ENCODE measurements around the gene PDPN.

Gene PDPN

DNA sequence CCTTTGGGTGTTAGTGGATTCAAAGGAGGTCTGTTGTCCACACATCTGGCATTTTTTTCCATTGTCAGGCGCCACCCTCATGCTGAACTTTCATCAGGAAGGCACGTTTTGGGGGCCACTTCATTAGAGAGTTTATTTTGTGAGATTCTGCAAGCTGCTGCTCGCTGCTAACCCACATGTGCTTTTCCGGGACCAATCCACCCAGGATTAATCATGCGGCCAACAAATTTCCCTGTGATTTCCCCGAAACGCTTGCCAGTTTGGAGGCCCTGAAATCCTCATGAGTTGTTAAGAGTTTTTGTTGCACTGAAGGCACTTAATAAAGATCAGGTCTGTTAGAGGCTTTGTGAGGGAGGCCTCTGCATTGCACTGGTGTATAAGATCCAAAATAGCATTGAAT, 2.4 kb downstream of the PDPN start:
- no peak for TF ChIP-seq CREB1 (IDR thresholded peaks at IDR 0.05; ENCODE audit: low read depth)
- no peak for TF ChIP-seq FOXM1 (IDR thresholded peaks at IDR 0.05; ENCODE audit: borderline replicate concordance, low read depth)
- TF ChIP-seq MAX (IDR thresholded peaks at IDR 0.05), result no peak
- TF ChIP-seq EGR1 (IDR thresholded peaks at IDR 0.05), result no peak
- TF ChIP-seq RAD21 (IDR thresholded peaks at IDR 0.05; ENCODE audit: low read depth), result no peak
- TF ChIP-seq, protein P1, sequence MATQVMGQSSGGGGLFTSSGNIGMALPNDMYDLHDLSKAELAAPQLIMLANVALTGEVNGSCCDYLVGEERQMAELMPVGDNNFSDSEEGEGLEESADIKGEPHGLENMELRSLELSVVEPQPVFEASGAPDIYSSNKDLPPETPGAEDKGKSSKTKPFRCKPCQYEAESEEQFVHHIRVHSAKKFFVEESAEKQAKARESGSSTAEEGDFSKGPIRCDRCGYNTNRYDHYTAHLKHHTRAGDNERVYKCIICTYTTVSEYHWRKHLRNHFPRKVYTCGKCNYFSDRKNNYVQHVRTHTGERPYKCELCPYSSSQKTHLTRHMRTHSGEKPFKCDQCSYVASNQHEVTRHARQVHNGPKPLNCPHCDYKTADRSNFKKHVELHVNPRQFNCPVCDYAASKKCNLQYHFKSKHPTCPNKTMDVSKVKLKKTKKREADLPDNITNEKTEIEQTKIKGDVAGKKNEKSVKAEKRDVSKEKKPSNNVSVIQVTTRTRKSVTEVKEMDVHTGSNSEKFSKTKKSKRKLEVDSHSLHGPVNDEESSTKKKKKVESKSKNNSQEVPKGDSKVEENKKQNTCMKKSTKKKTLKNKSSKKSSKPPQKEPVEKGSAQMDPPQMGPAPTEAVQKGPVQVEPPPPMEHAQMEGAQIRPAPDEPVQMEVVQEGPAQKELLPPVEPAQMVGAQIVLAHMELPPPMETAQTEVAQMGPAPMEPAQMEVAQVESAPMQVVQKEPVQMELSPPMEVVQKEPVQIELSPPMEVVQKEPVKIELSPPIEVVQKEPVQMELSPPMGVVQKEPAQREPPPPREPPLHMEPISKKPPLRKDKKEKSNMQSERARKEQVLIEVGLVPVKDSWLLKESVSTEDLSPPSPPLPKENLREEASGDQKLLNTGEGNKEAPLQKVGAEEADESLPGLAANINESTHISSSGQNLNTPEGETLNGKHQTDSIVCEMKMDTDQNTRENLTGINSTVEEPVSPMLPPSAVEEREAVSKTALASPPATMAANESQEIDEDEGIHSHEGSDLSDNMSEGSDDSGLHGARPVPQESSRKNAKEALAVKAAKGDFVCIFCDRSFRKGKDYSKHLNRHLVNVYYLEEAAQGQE (IDR thresholded peaks at IDR 0.05; ENCODE audit: low read depth), result no peak
- no peak for TF ChIP-seq CEBPB (IDR thresholded peaks at IDR 0.05)
- TF ChIP-seq YY1 (IDR thresholded peaks at IDR 0.05; ENCODE audit: low read depth), result no peak
- no peak for TF ChIP-seq ZBTB7A (IDR thresholded peaks at IDR 0.05; ENCODE audit: low read depth)
- no peak for TF ChIP-seq TAF1 (IDR thresholded peaks at IDR 0.05; ENCODE audit: low read depth)
- TF ChIP-seq TCF12 (IDR thresholded peaks at IDR 0.05; ENCODE audit: low read depth), result no peak

- TF ChIP-seq, protein P1 (IDR thresholded peaks at IDR 0.05; ENCODE audit: low read depth), result no peak
- TF ChIP-seq MAX (IDR thresholded peaks at IDR 0.05), result no peak
- no peak for TF ChIP-seq EP300 (IDR thresholded peaks at IDR 0.05; ENCODE audit: borderline replicate concordance)
- TF ChIP-seq CREB1 (IDR thresholded peaks at IDR 0.05; ENCODE audit: low read depth), result no peak
- no peak for TF ChIP-seq TEAD4 (IDR thresholded peaks at IDR 0.05)
- TF ChIP-seq ZBTB7A (IDR thresholded peaks at IDR 0.05; ENCODE audit: low read depth), result no peak
- TF ChIP-seq CEBPB (IDR thresholded peaks at IDR 0.05), result no peak
- TF ChIP-seq YY1 (IDR thresholded peaks at IDR 0.05; ENCODE audit: low read depth), result no peak
- TF ChIP-seq RAD21 (IDR thresholded peaks at IDR 0.05; ENCODE audit: low read depth), result no peak
- no peak for TF ChIP-seq TAF1 (IDR thresholded peaks at IDR 0.05; ENCODE audit: low read depth)
- TF ChIP-seq FOXM1 (IDR thresholded peaks at IDR 0.05; ENCODE audit: borderline replicate concordance, low read depth), result no peak
- no peak for TF ChIP-seq USF1 (IDR thresholded peaks at IDR 0.05)
- TF ChIP-seq NFIC (IDR thresholded peaks at IDR 0.05), result no peak
- TF ChIP-seq EGR1 (IDR thresholded peaks at IDR 0.05), result no peak
- no peak for TF ChIP-seq TCF12 (IDR thresholded peaks at IDR 0.05; ENCODE audit: low read depth)
Observed at GRCh38 chr1:13587256-13588030, 3.8 kb downstream of the PDPN start.

- TF ChIP-seq FOXM1 (IDR thresholded peaks at IDR 0.05; ENCODE audit: borderline replicate concordance, low read depth) (no peak), TCF12 (IDR thresholded peaks at IDR 0.05; ENCODE audit: low read depth) (no peak), TEAD4 (IDR thresholded peaks at IDR 0.05) (no peak), EGR1 (IDR thresholded peaks at IDR 0.05) (no peak), CREB1 (IDR thresholded peaks at IDR 0.05; ENCODE audit: low read depth) (no peak), EP300 (IDR thresholded peaks at IDR 0.05; ENCODE audit: borderline replicate concordance) (no peak), MAX (IDR thresholded peaks at IDR 0.05) (no peak), USF1 (IDR thresholded peaks at IDR 0.05) (no peak), ZBTB7A (IDR thresholded peaks at IDR 0.05; ENCODE audit: low read depth) (no peak), RAD21 (IDR thresholded peaks at IDR 0.05; ENCODE audit: low read depth) (no peak), YY1 (IDR thresholded peaks at IDR 0.05; ENCODE audit: low read depth) (no peak), CEBPB (IDR thresholded peaks at IDR 0.05) (no peak), TAF1 (IDR thresholded peaks at IDR 0.05; ENCODE audit: low read depth) (no peak)
- TF ChIP-seq, protein P1 (IDR thresholded peaks at IDR 0.05; ENCODE audit: low read depth), result no peak
Observed at GRCh38 chr1:13588946-13589796, 5.5 kb downstream of the PDPN start.

All from Ishikawa (cell line).